GM23248 (cell line): ENCODE data around the gene LUC7L.

Experiments used
- EZH2 ChIP-seq: fragments of 200-600 bp; sonication (generic); IDR thresholded peaks from 2 replicates; pipeline ENCODE4 v1.6.1; 2018; ENCODE audit warnings: antibody characterized with exemption, mild to moderate bottlenecking; ENCODE audit not compliant: insufficient read depth, poor library complexity, severe bottlenecking
- EZH2phosphoT487 ChIP-seq: fragments of 200-600 bp; sonication (generic); IDR thresholded peaks from 2 replicates; pipeline ENCODE4 v1.6.1; 2018; ENCODE audit warnings: antibody characterized with exemption, moderate library complexity, mild to moderate bottlenecking, low read depth; ENCODE audit not compliant: insufficient read depth

DNA sequence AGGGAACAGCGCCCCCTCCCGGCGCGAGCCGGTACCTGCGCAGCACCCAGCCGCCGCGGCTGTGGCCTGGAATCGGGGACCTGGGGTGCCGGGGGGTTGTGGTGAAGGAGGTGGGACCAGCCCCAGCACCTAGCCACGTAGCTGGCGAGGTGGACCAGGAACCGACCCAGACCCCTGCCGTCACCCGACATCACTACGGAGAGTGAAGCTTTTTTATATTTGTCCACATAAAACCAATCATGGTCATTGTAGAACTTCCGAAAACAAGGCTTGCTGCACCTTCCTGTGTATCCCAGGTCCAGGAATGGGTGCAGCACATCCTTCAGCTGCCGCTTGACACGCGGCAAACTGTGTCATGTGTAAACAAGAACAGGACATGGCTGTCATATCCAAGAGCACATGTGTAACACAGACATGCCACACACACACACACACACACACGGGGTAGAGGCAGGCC lies 47.7 kb downstream of the LUC7L start:
- no peak for TF ChIP-seq EZH2
- TF ChIP-seq EZH2phosphoT487, result no peak
